ENCODE results near the gene CUL5.

Gene CUL5

GRCh38 chr11:108019870-108020540 lies 11.3 kb downstream of the CUL5 start (continued):
- TF ChIP-seq, protein P1, sequence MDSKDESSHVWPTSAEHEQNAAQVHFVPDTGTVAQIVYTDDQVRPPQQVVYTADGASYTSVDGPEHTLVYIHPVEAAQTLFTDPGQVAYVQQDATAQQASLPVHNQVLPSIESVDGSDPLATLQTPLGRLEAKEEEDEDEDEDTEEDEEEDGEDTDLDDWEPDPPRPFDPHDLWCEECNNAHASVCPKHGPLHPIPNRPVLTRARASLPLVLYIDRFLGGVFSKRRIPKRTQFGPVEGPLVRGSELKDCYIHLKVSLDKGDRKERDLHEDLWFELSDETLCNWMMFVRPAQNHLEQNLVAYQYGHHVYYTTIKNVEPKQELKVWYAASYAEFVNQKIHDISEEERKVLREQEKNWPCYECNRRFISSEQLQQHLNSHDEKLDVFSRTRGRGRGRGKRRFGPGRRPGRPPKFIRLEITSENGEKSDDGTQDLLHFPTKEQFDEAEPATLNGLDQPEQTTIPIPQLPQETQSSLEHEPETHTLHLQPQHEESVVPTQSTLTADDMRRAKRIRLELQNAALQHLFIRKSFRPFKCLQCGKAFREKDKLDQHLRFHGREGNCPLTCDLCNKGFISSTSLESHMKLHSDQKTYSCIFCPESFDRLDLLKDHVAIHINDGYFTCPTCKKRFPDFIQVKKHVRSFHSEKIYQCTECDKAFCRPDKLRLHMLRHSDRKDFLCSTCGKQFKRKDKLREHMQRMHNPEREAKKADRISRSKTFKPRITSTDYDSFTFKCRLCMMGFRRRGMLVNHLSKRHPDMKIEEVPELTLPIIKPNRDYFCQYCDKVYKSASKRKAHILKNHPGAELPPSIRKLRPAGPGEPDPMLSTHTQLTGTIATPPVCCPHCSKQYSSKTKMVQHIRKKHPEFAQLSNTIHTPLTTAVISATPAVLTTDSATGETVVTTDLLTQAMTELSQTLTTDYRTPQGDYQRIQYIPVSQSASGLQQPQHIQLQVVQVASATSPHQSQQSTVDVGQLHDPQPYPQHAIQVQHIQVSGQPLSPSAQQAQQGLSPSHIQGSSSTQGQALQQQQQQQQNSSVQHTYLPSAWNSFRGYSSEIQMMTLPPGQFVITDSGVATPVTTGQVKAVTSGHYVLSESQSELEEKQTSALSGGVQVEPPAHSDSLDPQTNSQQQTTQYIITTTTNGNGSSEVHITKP (tag by site-specific recombination; IDR thresholded peaks at IDR 0.05): 0 out of 2 replicates have a peak, but pooled peaks have one; percentile 19
- no peak for TF ChIP-seq ZNF157 (tag by site-specific recombination; IDR thresholded peaks at IDR 0.05)
- TF ChIP-seq ZNF416 (tag by site-specific recombination; IDR thresholded peaks at IDR 0.05): no peak
- TF ChIP-seq ELK4 (IDR thresholded peaks at IDR 0.05; ENCODE audit: borderline replicate concordance, low read depth, low read length): no peak
- TF ChIP-seq ZSCAN30 (tag by site-specific recombination; IDR thresholded peaks at IDR 0.05): no peak
- TF ChIP-seq TCF7L2 (IDR thresholded peaks at IDR 0.05; ENCODE audit: borderline replicate concordance, low read depth, low read length): no peak
- no peak for TF ChIP-seq ZNF514 (tag by site-specific recombination; IDR thresholded peaks at IDR 0.05)
- TF ChIP-seq, protein P2, sequence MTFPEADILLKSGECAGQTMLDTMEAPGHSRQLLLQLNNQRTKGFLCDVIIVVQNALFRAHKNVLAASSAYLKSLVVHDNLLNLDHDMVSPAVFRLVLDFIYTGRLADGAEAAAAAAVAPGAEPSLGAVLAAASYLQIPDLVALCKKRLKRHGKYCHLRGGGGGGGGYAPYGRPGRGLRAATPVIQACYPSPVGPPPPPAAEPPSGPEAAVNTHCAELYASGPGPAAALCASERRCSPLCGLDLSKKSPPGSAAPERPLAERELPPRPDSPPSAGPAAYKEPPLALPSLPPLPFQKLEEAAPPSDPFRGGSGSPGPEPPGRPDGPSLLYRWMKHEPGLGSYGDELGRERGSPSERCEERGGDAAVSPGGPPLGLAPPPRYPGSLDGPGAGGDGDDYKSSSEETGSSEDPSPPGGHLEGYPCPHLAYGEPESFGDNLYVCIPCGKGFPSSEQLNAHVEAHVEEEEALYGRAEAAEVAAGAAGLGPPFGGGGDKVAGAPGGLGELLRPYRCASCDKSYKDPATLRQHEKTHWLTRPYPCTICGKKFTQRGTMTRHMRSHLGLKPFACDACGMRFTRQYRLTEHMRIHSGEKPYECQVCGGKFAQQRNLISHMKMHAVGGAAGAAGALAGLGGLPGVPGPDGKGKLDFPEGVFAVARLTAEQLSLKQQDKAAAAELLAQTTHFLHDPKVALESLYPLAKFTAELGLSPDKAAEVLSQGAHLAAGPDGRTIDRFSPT (tag by site-specific recombination; IDR thresholded peaks at IDR 0.05): 0 out of 2 replicates have a peak, but pooled peaks have one; percentile 35
- TF ChIP-seq ZNF768 (tag by site-specific recombination; IDR thresholded peaks at IDR 0.05): no peak
- TF ChIP-seq, protein P3, sequence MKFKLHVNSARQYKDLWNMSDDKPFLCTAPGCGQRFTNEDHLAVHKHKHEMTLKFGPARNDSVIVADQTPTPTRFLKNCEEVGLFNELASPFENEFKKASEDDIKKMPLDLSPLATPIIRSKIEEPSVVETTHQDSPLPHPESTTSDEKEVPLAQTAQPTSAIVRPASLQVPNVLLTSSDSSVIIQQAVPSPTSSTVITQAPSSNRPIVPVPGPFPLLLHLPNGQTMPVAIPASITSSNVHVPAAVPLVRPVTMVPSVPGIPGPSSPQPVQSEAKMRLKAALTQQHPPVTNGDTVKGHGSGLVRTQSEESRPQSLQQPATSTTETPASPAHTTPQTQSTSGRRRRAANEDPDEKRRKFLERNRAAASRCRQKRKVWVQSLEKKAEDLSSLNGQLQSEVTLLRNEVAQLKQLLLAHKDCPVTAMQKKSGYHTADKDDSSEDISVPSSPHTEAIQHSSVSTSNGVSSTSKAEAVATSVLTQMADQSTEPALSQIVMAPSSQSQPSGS (tag by site-specific recombination; IDR thresholded peaks at IDR 0.05; ENCODE audit: low read depth): no peak
- no peak for TF ChIP-seq ZNF623 (tag by site-specific recombination; IDR thresholded peaks at IDR 0.05)
- no peak for TF ChIP-seq ZNF654 (tag by site-specific recombination; IDR thresholded peaks at IDR 0.05; ENCODE audit: low read depth)
- no peak for TF ChIP-seq ZBTB8A (tag by site-specific recombination; IDR thresholded peaks at IDR 0.05)
- TF ChIP-seq ZNF639 (tag by site-specific recombination; IDR thresholded peaks at IDR 0.05): no peak
- no peak for TF ChIP-seq ZNF280D (tag by site-specific recombination; IDR thresholded peaks at IDR 0.05)
- no peak for TF ChIP-seq MEIS1 (CRISPR knock-in tag; IDR thresholded peaks at IDR 0.05; ENCODE audit: borderline replicate concordance)
- TF ChIP-seq ZNF18 (tag by site-specific recombination; IDR thresholded peaks at IDR 0.05): peak; percentile 40; the same call in 1 of the 2 replicates
- no peak for TF ChIP-seq REPIN1 (tag by site-specific recombination; IDR thresholded peaks at IDR 0.05; ENCODE audit: low read depth)
- no peak for TF ChIP-seq ZNF391 (tag by site-specific recombination; IDR thresholded peaks at IDR 0.05; ENCODE audit: borderline replicate concordance, low read depth)
- TF ChIP-seq, protein P4, sequence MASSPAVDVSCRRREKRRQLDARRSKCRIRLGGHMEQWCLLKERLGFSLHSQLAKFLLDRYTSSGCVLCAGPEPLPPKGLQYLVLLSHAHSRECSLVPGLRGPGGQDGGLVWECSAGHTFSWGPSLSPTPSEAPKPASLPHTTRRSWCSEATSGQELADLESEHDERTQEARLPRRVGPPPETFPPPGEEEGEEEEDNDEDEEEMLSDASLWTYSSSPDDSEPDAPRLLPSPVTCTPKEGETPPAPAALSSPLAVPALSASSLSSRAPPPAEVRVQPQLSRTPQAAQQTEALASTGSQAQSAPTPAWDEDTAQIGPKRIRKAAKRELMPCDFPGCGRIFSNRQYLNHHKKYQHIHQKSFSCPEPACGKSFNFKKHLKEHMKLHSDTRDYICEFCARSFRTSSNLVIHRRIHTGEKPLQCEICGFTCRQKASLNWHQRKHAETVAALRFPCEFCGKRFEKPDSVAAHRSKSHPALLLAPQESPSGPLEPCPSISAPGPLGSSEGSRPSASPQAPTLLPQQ (tag by site-specific recombination; IDR thresholded peaks at IDR 0.05): peak; percentile 51; the same call in 1 of the 2 replicates
- TF ChIP-seq FEZF1 (tag by site-specific recombination; IDR thresholded peaks at IDR 0.05): no peak
- 0 out of 2 replicates have a peak, but pooled peaks have one; percentile 41 for TF ChIP-seq TRIM28 (IDR thresholded peaks at IDR 0.05; ENCODE audit: borderline replicate concordance, low read length)

Measured in HEK293 (cell line).